ENCODE measurements around the gene MYLK2.

- no peak for TF ChIP-seq CTCF (IDR thresholded peaks at IDR 0.05)
- no peak for TF ChIP-seq EP300 (IDR thresholded peaks at IDR 0.05)
Observed at GRCh38 chr20:31820228-31820627, 1.1 kb downstream of the MYLK2 start.
